ENCODE results near the gene MAB21L4. TPM values are rescaled to one million over a fixed set of nuclear protein-coding genes. Genes with fewer than 3 reads are reported as not detected.

The MAB21L4 gene
- total RNA-seq, 2 experiments from 2014 or later, result not detected

- Histone ChIP-seq H3K9me2 (ENCODE audit: insufficient read depth, low read length) (no peaks in the 10 kb centered on the region), H3K4me1 (ENCODE audit: insufficient read depth, low read length, poor library complexity, severe bottlenecking) (no peaks in the 10 kb centered on the region), H3K4me2 (ENCODE audit: low read length) (no peak overlapping the region), H3K36me3 (ENCODE audit: insufficient read depth, low read length) (no peaks in the 10 kb centered on the region), H4K20me1 (ENCODE audit: insufficient read depth, low read length) (no peaks in the 10 kb centered on the region), H3K79me2 (ENCODE audit: insufficient read depth, low read depth, low read length) (no peaks in the 10 kb centered on the region), H3K4me3 (ENCODE audit: low read depth, low read length, poor library complexity, severe bottlenecking) (no peak overlapping the region), H3K9me3 (ENCODE audit: low read length) (no peaks in the 10 kb centered on the region), H2AFZ (ENCODE audit: low read length) (no peak overlapping the region), H3K27ac (ENCODE audit: low read depth, low read length, poor library complexity, severe bottlenecking) (no peak overlapping the region)
- ChIA-PET POLR2A (no interaction called here), CTCF (ENCODE audit: unreplicated experiment) (no interaction called here)
- DNase-seq (ENCODE audit: low spot score), result no peak
- TF ChIP-seq EZH2phosphoT487 (IDR thresholded peaks at IDR 0.05; ENCODE audit: borderline replicate concordance, low read depth, low read length) (no peak), CTCF (conservative IDR thresholded peaks at IDR 0.05; ENCODE audit: low read length) (no peak)
- intact Hi-C loops (cut with micrococcal nuclease; ENCODE audit: unreplicated experiment), result no loop called here
- no TSS peak for BruUV-seq (replicated peaks)
These were observed 31.4 kb upstream of the MAB21L4 start for GRCh38 chr2:240927390-240927781.

- Histone ChIP-seq H2AFZ (ENCODE audit: low read length) (no peak overlapping the region), H3K4me3 (ENCODE audit: low read depth, low read length, poor library complexity, severe bottlenecking) (no peak overlapping the region), H3K27ac (ENCODE audit: low read depth, low read length, poor library complexity, severe bottlenecking) (no peak overlapping the region), H3K4me1 (ENCODE audit: insufficient read depth, low read length, poor library complexity, severe bottlenecking) (no peaks in the 10 kb centered on the region), H3K36me3 (ENCODE audit: insufficient read depth, low read length) (no peaks in the 10 kb centered on the region), H3K9me2 (ENCODE audit: insufficient read depth, low read length) (no peaks in the 10 kb centered on the region), H3K4me2 (ENCODE audit: low read length) (no peak overlapping the region), H3K9me3 (ENCODE audit: low read length) (no peaks in the 10 kb centered on the region), H4K20me1 (ENCODE audit: insufficient read depth, low read length) (no peaks in the 10 kb centered on the region), H3K79me2 (ENCODE audit: insufficient read depth, low read depth, low read length) (no peaks in the 10 kb centered on the region)
- CTCF ChIA-PET (ENCODE audit: unreplicated experiment), result no interaction called here
- intact Hi-C loops (cut with micrococcal nuclease; ENCODE audit: unreplicated experiment), result no loop called here
- DNase-seq (ENCODE audit: low spot score), result no peak
- TF ChIP-seq EZH2phosphoT487 (IDR thresholded peaks at IDR 0.05; ENCODE audit: borderline replicate concordance, low read depth, low read length), result no peak
- TF ChIP-seq CTCF (conservative IDR thresholded peaks at IDR 0.05; ENCODE audit: low read length), result no peak
- POLR2A ChIA-PET, result no interaction called here
- no TSS peak for BruUV-seq (replicated peaks)
These were observed 30.8 kb upstream of the MAB21L4 start for GRCh38 chr2:240926516-240927389.

All from OCI-LY7 (cell line).